Non-pigmented ciliary epithelial cell (primary cell): ENCODE measurements around the gene C1QL2.

ENCODE experiments used
- DNase-seq: peaks from one replicate; pipeline ENCODE4 v3.0.0-alpha.2; 2010; ENCODE audit warnings: low read depth

C1QL2 gene

DNA sequence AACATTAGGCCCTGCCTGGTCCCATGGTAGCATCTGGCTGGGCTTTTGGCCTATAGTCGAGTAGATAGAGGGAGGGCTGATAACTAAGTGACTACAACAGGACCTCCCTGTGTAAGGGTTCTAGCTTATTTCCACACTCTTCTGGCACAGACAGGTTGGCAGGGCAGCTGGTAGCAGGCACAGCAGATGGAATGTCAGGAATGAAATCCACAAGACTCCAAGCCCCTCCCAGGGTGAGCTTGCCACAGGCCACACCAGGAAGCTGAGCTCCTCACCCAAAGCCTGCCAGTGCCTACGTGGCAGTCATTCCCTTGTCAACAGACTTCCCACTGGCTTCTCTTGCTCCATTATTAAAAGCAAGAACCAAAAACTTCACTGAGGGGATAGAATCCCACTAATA lies 20.7 kb upstream of the C1QL2 start:
- no peak for DNase-seq

DNA sequence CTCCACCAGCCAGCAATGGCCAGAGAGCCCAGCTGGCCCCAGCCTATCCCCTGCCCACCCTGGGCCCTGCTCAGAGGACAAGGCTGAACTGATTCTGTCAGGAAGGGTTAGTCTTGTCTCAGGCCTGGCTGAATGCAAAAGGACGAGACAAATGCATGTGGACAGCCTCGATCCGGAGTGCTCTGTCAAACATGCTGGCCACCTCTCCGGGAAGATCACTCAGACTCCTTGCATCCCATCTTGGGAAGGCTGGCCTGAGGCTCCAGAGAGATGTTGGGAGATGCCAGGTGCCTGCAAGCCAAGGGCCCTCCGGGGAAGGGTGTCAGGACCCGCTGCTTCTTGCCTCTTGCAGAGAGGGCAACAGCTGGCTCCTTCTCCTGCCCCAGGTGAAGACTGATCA lies 20.2 kb upstream of the C1QL2 start:
- DNase-seq: no peak

DNA sequence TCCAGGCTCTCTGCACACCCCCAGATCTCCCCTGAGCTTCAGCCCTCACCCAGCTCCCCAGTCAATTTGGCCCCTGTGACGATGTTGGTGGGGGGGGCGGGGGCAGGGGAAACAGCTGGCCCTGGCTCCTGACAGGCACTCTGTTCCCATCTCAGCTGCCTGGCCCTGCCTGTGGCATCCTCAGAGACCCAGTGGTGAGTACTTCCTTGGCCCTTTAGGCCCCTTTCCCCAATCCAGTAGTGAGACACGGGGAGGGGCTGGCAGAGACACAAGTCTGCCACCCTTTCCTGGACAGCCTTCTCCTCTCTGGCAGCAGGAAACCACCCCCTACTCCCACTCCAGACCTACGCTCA lies 19.3 kb upstream of the C1QL2 start:
- DNase-seq: no peak

DNA sequence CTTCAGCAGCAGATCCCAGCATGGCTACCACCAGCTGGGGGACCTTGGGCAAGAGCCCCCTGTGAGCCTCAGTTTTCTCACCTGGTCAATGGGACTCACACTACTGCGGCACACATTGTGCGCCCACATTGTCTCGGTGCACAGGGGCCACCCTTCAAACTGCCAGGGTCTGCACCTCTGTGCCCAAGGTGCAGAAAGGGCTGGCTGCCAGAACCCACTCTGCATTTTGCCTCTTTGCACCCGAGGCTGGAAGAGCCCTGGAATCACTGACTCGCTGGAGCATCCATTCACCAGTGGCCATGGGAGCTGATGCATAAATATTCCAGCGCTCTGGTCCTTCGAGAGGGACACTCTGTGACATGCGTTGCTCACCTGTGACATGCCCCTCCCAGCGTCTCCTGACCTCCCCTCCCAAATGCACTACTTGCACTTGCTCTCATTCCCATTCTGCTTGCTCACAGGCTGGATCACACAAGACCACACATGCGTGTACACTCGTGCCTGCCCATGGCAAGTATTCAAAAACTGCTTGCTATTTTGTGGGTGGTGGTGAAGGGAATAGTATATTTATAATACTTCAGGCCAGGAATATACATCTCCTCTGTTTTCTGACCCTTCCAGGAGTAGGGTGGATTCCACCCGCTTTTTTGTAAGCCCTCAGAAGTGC lies 18.8 kb upstream of the C1QL2 start:
- DNase-seq: no peak

DNA sequence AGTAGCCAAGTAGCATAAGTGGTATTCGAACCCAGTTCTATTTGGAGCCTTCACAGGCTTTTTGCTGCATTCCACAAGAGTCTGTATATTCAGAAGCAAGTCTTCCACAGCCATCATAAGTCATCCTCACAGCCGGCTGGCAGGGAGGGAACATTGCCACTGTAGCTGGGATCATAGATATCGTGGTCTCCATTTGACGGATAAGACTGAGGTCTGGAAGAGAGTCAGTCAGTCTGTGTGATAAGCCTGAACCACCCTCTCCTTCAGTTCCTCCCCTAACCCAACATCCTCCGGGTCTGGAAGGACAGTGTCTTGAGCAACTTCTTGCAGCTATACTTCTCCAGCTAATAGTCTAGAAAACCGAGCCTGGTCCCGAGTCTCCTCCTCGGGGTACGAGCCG lies 17.0 kb upstream of the C1QL2 start:
- no peak for DNase-seq

DNA sequence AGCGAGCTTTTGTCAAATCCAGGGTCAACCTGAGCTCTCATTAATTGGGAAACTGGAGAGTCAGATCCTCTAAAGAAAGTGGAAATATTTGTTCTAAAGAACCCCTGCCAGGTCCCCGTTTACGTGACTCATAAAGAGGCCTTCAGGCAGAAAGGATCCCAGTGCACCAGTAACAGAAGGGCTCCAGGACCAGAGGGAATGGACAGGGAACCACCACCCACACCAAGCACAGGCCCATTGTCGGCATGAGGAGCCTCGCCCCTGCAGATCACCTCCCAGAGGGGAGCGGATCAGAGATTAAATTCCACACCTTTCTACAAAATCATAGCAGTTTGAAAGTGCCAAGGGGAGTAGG lies 16.4 kb upstream of the C1QL2 start:
- DNase-seq: no peak

DNA sequence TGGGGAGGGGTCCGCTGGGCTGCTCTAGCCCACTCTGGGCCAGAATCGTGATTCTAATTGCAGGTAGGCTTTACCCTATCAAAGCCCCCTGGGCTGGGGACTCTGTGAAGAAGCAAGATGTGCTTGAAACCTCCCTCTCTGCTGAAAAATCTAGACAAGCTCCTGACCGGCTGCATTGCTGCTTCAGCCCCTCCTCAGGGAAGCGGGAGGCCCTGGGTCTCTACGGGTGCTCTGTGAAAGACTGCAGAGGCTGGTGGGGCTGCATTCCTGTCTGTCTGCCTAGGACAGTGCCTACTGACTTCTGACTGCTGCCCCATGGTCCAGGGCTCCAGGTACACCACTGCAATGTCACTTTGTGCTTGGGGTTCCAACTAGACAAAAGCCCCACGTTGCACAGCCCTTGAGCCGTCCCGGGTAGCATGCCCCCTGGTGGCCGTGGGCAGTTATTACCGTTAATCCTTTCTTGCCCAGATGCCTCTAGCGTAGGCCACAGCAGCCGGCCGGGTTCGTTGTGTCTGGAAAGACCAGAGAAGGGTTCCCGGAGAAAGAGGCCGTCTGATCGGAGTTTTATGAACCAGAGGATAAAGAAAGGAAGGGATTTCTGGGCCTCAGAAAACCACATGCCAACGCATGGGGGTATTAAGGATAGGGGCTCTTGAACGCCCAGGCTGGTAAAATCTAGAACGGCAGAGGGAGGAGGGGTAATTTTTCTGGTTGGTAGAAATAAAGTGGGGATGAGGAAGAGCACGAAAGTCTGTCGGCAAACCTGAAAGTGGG lies 15.9 kb upstream of the C1QL2 start:
- no peak for DNase-seq

DNA sequence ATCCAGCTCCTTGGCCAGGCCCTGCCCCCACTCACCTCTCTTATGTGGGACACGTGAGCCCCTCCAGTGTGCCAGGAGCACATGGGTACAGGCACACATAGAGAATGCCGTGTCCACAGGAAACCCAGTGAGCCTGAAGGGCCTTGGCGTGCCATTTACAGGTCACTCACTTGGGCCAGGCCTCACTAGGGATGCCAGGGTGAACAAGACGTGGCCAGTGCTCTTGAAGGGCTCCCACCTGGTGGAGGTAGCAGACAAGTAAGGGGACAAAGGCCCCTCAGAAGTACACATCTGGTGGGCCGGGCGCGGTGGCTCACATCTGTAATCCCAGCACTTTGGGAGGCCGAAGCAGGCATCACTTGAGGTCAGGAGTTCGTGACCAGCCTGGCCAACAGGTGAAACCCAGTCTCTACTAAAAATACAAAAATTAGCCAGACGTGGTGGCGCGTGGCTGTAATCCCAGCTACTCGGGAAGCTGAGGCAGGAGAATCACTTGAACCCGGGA lies 15.1 kb upstream of the C1QL2 start:
- DNase-seq: no peak

DNA sequence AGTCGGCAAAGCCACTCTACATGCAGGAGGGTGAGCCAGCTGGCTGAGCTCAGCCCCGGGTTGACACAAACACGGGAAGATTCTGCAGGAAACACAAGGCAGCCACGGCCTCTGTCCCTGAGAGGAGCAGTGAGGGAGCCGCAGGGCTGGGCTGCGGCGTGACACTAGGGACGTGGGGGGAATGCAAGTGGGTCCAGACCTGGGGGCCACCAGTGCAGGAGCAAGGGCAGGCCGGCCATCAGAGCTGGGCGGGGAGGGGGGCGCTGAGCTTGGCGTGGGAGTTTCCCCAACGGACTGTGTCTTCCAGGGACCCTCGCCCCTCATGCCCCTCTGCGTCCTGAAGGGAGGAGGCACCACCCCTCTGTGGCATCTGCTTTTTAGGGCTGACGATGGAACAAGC lies 12.0 kb upstream of the C1QL2 start:
- DNase-seq: no peak

DNA sequence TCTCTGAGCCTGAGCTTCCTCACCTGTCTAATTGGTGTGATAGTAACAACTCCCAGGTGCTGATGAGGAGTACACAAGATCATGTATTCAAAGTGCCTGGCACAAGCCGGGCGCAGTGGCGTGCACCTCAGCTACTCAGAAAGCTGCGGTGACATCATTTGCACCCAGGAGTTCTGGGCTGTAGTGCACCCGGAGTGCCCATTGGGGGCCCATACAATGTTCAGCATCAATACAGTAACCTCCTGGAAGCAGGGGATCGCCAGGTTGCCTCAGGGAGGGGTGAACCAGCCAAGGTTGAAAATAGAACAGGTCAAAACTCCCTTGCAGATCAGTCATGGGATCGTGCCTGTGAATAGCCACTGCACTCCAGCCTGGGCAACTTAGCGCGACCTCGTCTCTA lies 11.2 kb upstream of the C1QL2 start:
- DNase-seq: no peak

DNA sequence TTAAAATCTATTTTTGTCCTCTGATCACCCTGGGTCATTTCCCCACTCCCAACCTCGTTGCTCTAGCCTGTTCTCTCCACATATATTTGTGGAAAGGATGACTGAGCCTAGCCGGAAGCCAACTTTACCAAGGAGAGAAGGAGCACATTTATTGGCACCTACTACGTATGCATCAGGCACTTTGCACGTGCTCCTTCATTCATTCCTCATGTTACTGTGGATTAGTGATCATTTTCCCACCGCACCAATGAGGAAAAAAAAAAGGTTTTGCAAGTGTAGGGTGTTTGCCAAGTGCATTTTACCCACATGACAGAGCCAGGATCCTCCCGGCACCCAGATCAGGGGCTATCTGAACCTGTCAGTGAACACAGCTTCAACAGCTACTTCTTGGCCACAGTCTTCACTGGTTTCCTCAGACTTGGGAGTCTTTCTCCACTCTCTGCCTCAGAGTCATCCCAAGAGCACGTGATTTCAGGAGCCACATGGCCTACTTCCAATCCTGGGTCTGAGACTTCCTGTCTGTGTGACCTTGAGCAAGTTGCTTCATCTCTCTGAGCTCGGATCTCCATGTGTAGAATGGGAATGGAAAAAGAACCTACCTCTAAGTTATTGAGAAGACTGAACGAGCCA lies 1.9 kb upstream of the C1QL2 start:
- DNase-seq: no peak

DNA sequence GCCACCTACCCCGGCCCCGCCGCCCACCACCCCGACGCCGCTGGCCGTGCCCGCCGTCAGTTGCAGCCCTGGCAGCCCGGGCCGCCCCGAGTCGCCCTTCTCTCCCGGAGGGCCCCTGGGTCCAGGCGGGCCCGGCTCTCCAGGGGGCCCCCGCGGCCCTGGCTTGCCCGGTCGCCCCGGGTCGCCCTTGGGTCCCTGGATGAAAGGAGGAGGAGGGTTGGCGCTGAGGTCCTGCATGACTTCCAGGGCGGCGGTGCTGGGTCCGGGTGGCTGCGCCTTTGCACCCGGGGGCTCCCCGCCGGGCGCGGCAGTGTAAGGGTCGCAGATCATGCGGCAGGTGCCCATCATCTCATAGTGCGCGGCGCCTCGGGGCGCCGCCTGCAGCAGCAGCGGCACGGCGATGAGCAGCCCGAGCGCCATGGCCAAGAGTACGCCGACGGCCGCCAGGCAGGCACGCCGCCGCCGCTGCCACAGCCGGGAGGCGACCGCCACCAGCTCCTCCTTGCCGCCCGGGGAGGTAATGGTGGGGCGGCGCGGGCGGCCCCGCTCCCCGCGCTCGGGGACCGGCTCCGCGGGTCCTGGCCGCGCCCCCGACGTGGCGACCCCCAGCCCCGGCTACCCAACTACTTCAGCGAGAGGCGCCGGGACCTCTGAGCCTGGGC lies 570 bp downstream of the C1QL2 start:
- no peak for DNase-seq

DNA sequence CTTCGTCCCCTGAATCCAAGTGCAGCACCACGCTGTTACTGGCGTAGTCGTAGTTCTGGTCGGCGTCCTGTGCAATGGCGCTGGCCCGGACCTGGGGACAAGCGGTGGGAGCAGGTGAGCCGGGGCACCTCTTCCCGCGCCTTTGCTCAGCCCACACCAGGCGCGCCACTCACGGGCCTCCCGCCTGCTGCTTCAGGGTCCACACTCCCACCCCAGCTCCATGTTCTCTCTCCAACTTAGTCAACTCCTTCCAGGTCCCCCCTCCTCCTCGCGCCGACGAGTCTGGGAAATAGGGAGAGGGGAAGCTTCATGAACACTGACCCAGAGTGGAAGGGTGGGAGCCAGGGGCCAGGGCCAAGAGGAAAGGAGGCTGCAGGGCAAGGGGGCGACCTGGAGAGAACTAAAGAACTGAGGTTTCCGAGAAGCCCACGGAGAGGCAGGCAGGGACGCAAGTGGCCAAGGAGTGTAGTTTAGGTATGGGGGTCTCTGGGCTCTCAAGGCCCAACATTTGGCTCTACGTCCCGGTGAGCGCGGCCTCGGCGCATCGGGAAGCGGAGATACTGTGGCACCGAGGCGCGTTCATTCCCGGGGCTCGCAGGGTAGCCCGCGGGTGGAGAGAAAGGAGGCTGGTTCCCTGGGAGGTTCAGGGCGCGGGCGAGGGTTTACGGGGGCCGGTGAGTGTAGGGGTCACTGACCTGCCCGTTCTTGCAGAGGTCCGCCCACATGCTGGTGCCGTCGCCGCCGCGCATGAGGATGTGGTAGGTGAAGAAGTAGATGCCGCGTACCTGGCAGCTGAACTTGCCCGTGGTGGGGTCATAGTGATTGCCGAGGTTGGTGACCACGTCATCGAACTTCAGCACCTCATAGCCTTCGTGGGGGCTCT lies 1.4 kb downstream of the C1QL2 start:
- no peak for DNase-seq

DNA sequence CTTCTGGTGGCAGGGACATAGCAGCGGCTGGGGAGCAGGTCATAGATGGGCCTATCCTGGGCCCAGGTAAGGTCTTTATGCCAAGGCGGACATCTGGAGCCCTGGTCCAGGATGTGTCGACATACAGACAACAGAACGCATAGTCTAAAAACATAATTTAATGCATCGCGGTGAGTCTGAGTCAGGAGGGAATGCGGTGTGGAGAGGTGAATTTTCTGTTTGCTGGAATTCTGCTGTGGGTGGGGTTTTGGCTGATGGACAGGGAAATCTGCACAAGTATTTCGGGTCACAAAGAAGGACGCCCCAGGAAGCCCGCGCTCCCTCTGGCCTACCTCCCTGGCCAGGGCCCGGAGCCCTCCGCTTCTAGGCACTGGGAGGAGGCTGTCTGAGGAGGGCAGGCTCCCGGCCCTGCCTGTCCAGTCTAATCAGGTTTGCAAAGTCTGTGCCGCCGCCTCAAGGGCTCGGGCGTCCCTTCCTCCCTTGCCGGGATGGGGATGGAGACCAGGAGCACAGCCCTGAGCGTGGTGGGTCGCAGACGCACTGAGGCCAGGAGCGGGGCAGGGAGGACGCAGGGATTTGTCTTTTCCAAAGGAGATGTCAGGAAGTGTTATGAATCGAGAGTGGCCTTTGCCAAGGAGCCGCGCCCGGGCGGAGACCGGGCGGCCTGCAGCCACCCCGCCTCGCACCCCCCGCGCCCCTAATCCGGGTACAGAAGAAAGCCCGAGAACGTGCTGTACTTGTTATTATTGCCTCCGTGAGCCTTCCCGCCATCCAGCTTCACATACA lies 2.3 kb downstream of the C1QL2 start:
- DNase-seq: no peak

DNA sequence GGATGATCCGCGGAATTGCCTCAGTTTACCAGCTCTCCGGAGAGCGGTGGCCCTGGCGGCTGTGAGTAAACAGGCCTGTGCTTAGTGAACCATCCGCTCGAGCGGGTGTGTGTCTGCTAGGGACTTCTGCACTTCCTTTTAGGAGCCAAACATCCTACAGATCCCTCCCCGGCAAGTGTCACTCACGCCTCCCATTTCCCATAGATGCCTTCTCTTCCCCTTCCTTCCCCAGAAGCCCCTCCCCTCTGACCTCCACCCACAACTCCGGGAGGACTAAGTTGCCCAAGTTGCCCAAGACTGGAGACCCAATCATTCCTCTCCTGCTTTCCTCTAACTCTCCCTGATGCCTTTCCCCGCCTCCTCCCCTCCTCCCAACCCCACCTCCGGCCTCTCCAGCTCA lies 2.9 kb downstream of the C1QL2 start:
- DNase-seq: no peak

DNA sequence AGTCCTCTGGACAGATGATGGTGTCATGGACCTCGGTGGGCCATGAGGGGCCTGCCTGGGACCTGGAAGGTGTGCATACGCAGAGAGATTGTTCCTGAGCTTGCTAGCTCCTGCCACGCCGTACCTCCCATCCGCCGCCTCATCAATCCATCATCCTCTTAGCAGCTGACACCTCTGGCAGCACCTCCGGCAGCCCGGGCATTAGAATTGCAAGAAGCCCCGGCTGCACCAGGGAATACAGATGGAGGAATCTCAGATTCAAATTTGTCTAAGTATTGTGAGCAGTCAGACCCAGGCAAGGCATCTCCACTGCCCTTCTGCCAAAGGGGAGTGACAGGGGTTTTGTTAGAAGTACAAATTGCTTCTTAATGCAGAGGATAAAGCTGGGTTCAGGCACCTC lies 4.5 kb downstream of the C1QL2 start:
- DNase-seq: no peak

DNA sequence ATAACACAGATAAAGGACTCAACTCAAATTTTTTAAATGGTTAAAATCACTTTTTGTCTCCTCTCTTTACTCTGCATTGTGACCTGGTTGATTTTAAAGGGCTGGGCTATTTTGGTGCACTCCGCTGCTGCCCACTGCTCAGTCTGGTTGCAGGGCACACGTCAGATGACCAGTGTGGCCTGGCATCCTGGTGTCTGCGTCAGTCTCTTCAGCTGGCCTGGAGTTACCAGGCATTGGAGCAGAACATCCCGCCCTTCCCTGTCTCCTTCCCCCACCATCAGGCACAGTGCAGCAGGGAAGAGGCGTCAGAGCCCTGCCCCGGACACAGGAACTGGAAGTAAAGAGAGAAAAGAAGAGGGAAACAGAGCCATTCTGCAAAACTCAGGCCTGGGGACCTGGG lies 8.9 kb downstream of the C1QL2 start:
- no peak for DNase-seq

DNA sequence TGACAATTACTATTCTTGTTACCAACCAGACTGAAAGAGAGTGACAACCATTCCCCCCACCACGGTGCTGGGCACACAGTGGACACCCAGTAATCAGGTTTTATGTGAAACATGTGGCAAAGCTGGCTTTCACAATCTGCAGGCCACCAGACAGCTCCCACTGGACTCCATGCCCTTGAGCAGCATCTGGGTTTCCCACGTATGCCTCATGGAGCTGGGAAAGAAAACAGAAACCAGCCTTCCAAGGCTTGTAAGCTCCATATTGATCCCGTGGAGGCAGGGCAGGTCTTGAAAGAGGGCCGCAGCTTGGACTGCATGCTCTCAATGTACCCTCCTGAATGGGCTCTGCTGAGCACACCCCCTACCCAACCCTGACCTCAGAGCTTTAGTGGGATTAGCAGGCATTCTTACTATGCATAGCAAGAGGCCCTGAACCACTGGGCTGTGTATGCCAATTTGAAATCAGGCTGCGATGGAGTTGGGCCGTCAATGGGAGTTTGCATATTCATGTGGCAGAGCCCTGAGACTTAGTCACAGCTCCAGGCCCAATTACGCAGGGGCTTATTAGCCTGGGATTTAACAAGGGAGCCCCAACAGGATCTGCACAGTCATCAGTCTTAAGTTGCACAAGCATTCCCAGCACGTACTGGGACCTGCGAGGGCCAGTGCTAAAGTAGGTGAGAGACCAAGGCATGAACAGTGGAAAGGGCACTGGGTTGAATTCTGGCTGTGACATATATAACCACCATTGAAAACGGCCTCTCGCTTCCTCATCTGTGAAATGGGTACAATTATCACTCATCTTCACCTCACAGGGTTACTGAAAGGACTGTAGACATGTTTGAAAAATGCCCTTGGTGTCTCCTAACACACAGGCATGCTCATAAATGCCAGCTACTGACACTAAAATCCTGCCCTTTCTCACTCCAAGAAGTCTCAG lies 10.5 kb downstream of the C1QL2 start:
- DNase-seq: no peak

DNA sequence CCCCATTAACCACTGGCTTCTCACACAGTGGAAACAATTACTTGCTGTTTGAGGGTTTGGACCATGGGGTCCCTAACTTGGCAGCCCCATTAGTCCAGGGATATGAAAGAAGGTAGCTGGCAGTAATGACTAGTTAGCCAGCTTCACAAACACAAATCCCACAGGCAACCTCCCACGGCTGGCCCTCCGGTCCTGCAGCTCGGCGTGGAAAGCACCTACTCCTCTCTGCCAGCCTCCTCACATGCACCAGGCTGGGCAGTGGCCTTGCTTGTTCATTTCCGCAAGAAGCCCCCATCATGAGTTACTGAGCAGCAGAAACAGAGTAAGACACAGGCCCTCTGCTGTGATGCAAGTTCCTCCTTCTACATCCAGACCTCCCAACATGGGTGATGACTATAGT lies 13.7 kb downstream of the C1QL2 start:
- DNase-seq: no peak

DNA sequence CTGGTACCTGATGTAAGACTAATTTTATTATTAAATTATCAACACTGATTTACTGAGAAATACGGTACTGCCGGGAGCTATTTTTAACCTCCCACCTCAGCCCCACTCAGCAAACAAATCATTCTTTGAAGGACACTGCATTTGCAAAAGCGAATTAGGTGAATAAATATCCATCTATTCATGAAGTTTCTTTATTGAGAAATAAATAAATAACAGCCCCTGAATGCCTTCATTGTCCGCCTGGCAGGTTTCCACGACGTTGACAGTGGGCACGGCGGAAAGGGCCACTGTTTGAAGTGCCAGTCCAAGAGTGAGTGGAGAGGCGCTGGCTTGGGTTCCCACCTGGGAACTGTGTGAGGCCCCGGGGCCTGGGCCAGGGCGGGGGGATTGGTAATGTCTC lies 15.7 kb downstream of the C1QL2 start:
- no peak for DNase-seq
